Epithelial cell of prostate (primary cell): ENCODE data around the gene NTRK2.

ENCODE experiments used
- DNase-seq: peaks from one replicate; pipeline ENCODE4 v3.0.0-alpha.2; 2011; ENCODE audit warnings: low read depth, low spot score
- H3K27ac ChIP-seq: fragments of 450-650 bp; 2 replicates; pipeline ENCODE4 v1.5.1; 2017; ENCODE audit warnings: mild to moderate bottlenecking

Gene NTRK2

DNA sequence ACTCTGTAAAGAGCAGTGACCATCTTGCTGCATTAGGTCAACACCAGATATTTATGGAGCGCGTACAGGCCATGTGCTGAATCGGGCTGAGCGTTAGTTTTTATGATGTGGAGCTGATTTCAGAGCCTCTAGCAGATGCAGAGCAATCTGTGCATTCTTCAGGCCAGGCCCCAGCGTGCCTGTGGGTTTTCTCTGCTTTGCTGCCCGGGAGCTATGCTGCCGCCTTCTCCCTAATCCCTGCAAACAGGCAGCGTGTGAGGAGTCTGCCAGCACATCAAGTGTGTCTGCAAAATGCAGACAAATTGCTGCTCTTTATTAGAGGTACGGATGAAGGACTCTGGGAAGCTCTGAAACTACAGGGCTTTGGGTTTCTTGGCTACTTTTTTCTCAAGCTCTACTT is 170.0 kb downstream of the NTRK2 start:
- no peak for DNase-seq
- H3K27ac ChIP-seq = no peak overlapping the region

GRCh38 chr9:84841931-84842330 is 172.4 kb downstream of the NTRK2 start:
- H3K27ac ChIP-seq = no peak overlapping the region
- DNase-seq = no peak

GRCh38 chr9:84843175-84843824 is 173.8 kb downstream of the NTRK2 start:
- no peak for DNase-seq
- H3K27ac ChIP-seq = no peak overlapping the region

DNA sequence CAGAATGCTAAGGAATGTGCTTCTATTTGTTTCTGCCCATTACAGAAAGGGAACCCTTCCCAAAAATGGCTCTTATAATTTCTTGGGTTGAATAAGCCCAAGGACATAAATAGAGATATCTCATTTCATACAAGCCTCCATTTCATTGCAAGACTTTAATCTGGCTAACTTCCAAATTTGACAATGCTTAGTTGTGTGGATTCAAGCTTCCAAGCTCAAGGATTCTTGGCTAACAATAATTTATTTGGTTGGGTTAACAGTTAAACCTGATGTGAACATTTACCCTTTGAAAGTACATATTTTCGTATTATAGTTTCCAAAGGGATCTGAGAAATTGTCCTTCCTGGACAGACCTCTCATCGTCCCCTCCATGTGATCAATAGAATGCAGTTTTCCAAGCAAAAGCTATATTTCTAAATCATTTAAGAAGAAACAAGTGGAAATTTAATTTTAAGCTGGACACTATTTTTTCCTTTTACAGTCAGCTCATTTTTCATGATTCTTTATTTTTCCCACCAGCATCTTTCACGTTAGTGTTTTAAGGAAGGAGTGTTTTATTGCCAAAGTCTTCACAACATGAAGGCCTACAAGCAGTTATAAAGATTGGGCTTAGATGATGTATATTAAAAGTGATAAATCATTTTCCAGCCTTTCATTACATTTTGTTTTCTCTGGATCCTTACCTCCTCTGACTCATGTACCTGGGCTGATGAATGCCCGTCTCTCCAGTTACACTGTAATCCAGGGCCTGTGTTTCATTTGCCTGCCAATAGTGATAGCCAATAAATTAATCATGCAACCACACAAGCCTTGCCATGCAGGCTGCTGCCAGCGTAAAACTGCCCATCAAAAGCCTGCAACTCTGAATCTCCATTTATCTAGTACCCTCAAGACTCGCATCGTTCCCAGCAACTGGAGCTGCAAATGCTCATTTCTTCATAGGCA is 176.7 kb downstream of the NTRK2 start:
- no peak overlapping the region for H3K27ac ChIP-seq
- DNase-seq = peak; percentile 60

GRCh38 chr9:84846906-84847305 is 177.4 kb downstream of the NTRK2 start:
- DNase-seq = no peak
- H3K27ac ChIP-seq = no peak overlapping the region

- H3K27ac ChIP-seq = no peak overlapping the region
- DNase-seq = no peak
Measured at GRCh38 chr9:84849049-84849448, 179.5 kb downstream of the NTRK2 start.

GRCh38 chr9:84850830-84851392 is 181.4 kb downstream of the NTRK2 start:
- no peak for DNase-seq
- H3K27ac ChIP-seq = no peak overlapping the region

- peak; percentile 78 for DNase-seq
- peak overlapping the region; percentile 11 for H3K27ac ChIP-seq
Measured at GRCh38 chr9:84851935-84852585, 182.5 kb downstream of the NTRK2 start.

- DNase-seq = no peak
- no peak overlapping the region for H3K27ac ChIP-seq
Measured at GRCh38 chr9:84852617-84853301, 183.2 kb downstream of the NTRK2 start.

DNA sequence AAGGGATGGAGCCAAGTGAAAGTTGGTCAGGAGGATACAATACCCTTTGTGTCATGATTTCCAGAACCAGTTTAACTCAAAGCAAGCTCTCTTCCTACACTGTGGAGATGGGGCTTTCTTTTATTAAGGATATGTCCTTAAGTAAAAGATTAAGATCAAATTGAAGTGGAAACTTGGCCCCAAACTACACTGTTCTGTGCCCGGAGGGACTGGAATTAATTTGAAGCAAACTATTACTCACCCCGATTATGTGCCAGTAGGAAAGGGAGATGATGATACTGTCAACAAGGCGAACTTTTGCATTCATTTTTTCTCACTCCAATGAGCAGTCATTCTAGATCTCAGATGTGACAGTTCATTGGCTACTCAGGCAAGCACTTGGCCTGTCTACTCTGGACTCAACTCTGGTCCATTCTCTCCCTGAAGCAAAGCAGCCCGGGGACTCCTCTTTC is 186.7 kb downstream of the NTRK2 start:
- no peak overlapping the region for H3K27ac ChIP-seq
- DNase-seq = no peak

DNA sequence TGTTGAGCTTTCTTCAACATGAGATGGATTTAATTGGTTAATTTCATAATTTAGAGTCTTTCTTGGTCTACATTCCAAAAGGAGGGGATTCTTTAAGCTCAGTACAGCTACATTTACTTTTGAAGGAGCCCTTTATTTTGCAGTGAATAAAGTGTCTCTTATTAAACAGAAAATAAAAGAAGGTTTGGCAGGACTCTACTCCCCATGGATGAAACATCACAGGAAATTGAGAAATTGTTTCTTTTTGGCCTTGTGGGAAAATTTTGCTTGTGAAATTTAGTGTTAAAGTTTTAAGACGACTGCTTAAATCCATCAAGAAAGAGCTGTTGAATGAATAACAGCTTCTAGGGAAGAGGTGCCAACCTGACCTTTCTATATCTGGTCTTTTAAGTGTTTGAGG is 187.7 kb downstream of the NTRK2 start:
- no peak for DNase-seq
- H3K27ac ChIP-seq = no peak overlapping the region

DNA sequence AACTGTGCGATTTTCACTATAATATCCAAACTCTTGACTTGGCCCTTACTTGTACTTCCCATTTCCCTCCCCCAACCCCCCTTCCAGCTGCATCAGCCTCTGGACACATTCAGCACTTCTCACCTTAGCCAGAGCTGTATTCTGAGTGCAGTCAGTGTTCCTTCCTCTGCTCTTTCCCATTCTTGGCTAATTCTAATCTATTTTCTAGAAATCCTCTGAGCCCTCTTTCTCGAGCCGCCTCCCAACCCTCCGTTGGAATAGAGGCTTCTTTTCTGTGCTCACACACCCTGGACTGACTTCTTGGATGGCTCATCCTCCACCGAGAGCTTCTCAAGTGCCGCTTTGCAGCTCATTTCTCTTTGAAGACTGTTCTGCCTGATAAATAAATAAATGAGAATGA is 188.8 kb downstream of the NTRK2 start:
- DNase-seq = no peak
- no peak overlapping the region for H3K27ac ChIP-seq

GRCh38 chr9:84860249-84861115 is 191.0 kb downstream of the NTRK2 start:
- H3K27ac ChIP-seq = no peak overlapping the region
- DNase-seq = no peak

DNA sequence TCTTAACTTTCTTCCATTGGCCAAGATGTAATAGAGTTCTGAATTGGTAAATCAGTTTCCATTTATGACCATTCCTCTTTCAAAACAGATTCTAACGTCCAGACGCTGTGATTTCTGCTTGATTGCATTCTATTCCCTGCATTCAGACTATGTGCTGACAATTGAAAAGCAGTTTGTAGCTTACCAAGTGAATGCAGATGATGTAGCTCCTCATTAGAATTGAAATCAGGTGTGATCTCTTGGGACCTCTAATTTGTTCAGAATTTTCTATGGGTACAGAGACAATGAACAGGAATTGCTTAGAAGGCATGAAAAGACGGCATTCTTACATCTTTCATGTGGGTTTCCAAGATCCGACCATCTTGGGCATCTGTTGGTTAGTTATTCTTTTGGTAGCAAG is 191.9 kb downstream of the NTRK2 start:
- no peak for DNase-seq
- no peak overlapping the region for H3K27ac ChIP-seq

- no peak overlapping the region for H3K27ac ChIP-seq
- no peak for DNase-seq
Measured at GRCh38 chr9:84862308-84862707, 192.8 kb downstream of the NTRK2 start.

GRCh38 chr9:84862810-84863287 is 193.3 kb downstream of the NTRK2 start:
- no peak overlapping the region for H3K27ac ChIP-seq
- peak; percentile 20 for DNase-seq

- no peak overlapping the region for H3K27ac ChIP-seq
- DNase-seq = no peak
Measured at GRCh38 chr9:84863372-84863771, 193.8 kb downstream of the NTRK2 start.

GRCh38 chr9:84866396-84867175 is 197.1 kb downstream of the NTRK2 start:
- no peak for DNase-seq
- no peak overlapping the region for H3K27ac ChIP-seq
